Tibial nerve (tissue), 3 donors: ENCODE results near the gene MFSD2B.

Experiments used
- POLR2A ChIP-seq, 2 donors: fragments of 450-650 bp; IDR thresholded peaks; one replicate each; pipeline ENCODE4 v1.6.1; 2017; ENCODE audit warnings: antibody characterized with exemption in 2 of 2, mild to moderate bottlenecking in 2 of 2, moderate library complexity in 2 of 2
- TF ChIP-seq, protein P1 (sequence below), 5 experiments: fragments of 200-600 bp in 3 of 5; fragments of 450-650 bp in 2 of 5; sonication (generic) in 3 of 5; IDR thresholded peaks; one replicate each; pipeline ENCODE4 v1.5.1; 2016 to 2019; ENCODE audit warnings: antibody characterized with exemption in 5 of 5, mild to moderate bottlenecking in 3 of 5, moderate library complexity in 2 of 5

- TF ChIP-seq, protein P1, sequence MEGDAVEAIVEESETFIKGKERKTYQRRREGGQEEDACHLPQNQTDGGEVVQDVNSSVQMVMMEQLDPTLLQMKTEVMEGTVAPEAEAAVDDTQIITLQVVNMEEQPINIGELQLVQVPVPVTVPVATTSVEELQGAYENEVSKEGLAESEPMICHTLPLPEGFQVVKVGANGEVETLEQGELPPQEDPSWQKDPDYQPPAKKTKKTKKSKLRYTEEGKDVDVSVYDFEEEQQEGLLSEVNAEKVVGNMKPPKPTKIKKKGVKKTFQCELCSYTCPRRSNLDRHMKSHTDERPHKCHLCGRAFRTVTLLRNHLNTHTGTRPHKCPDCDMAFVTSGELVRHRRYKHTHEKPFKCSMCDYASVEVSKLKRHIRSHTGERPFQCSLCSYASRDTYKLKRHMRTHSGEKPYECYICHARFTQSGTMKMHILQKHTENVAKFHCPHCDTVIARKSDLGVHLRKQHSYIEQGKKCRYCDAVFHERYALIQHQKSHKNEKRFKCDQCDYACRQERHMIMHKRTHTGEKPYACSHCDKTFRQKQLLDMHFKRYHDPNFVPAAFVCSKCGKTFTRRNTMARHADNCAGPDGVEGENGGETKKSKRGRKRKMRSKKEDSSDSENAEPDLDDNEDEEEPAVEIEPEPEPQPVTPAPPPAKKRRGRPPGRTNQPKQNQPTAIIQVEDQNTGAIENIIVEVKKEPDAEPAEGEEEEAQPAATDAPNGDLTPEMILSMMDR (IDR thresholded peaks at IDR 0.05) = no peak
- no peak for TF ChIP-seq POLR2A (IDR thresholded peaks at IDR 0.05)
Measured at GRCh38 chr2:24052951-24053350, 43.1 kb downstream of the MFSD2B start.
